IMR-90 (cell line): Measurements from ENCODE around the gene AGGF1. TPM values are rescaled to one million over a fixed set of nuclear protein-coding genes. Genes with fewer than 3 reads are reported as not detected.
A peak's percentile ranks its signal among the peaks of the same experiment; 100 is the strongest.

ENCODE experiments used
- ATAC-seq: fragments of 200-7000 bp; cut with Tn5 transposase; 2 replicates; pipeline ENCODE4 v1.9.1; 2020; ENCODE audit warnings: low read depth, mild to moderate bottlenecking, moderate library complexity
- BruUV-seq: library from RNA; stranded (reverse); fragments of 400-500 nt; replicated peaks from 2 replicates; lab custom pipeline; 2021; lab: Mats Ljungman, UMichigan
- CTCF ChIA-PET: fragments of 300-600 bp; formaldehyde crosslinking; extraction: SDS; loops from one replicate; lab custom pipeline; 2021; ENCODE audit warnings: antibody characterized with exemption; lab: Yijun Ruan, JAX
- POLR2A ChIA-PET: fragments of 300-600 bp; sonication (Branson Sonifier 250); formaldehyde crosslinking; loops from one replicate; lab custom pipeline; 2022; ENCODE audit warnings: antibody characterized with exemption; ENCODE audit not compliant: unreplicated experiment; lab: Charles Lee
- DNase-seq: peaks from one replicate; pipeline ENCODE4 v3.0.0; 2013
- H2AFZ ChIP-seq: replicated peaks from 2 replicates; pipeline ENCODE3; 2013; ENCODE audit warnings: low read length, mild to moderate bottlenecking; ENCODE audit not compliant: poor library complexity
- H2AK5ac ChIP-seq: 2 replicates; pipeline ENCODE4 v1.6.1; 2013; ENCODE audit warnings: low read depth, low read length, inconsistent platforms
- H2AK9ac ChIP-seq: replicated peaks from 2 replicates; pipeline ENCODE3; 2013; ENCODE audit warnings: mild to moderate bottlenecking, low read depth, low read length, moderate library complexity; ENCODE audit not compliant: poor library complexity
- H2BK120ac ChIP-seq: 2 replicates; pipeline ENCODE4 v1.6.1; 2013; ENCODE audit warnings: low read depth, low read length, inconsistent platforms
- H2BK15ac ChIP-seq: 3 replicates; pipeline ENCODE4 v1.6.1; 2013; ENCODE audit warnings: low read depth, low read length, inconsistent platforms
- H2BK20ac ChIP-seq: 2 replicates; pipeline ENCODE4 v1.6.1; 2013; ENCODE audit warnings: low read depth, mild to moderate bottlenecking, inconsistent platforms, low read length, moderate library complexity
- H2BK5ac ChIP-seq: 2 replicates; pipeline ENCODE4 v1.6.1; 2013; ENCODE audit warnings: mild to moderate bottlenecking, low read depth, low read length, inconsistent platforms; ENCODE audit not compliant: poor library complexity, severe bottlenecking
- H3K14ac ChIP-seq: replicated peaks from 2 replicates; pipeline ENCODE4 v1.6.1; 2013; ENCODE audit warnings: low read depth, low read length, inconsistent platforms
- H3K18ac ChIP-seq: 2 replicates; pipeline ENCODE4 v1.6.1; 2013; ENCODE audit warnings: low read depth, low read length, control low read depth
- H3K23ac ChIP-seq: 2 replicates; pipeline ENCODE4 v1.6.1; 2013; ENCODE audit warnings: low read depth, low read length, inconsistent platforms
- H3K27ac ChIP-seq: 2 replicates; pipeline ENCODE4 v1.5.1; 2013; ENCODE audit warnings: mild to moderate bottlenecking, control low read depth, low read length; ENCODE audit not compliant: insufficient read depth
- H3K27me3 ChIP-seq: 2 replicates; pipeline ENCODE4 v1.6.1; 2013; ENCODE audit warnings: low read length; ENCODE audit not compliant: control insufficient read depth, insufficient read depth
- H3K36me3 ChIP-seq: 2 replicates; pipeline ENCODE4 v1.6.1; 2013; ENCODE audit warnings: low read length, mixed read lengths; ENCODE audit not compliant: control insufficient read depth, insufficient read depth
- H3K4ac ChIP-seq: 2 replicates; pipeline ENCODE4 v1.6.1; 2013; ENCODE audit warnings: low read depth, low read length, inconsistent platforms
- H3K4me1 ChIP-seq: 2 replicates; pipeline ENCODE4 v1.6.1; 2013; ENCODE audit warnings: low read length, mixed read lengths; ENCODE audit not compliant: control insufficient read depth, insufficient read depth
- H3K4me2 ChIP-seq: 2 replicates; pipeline ENCODE4 v1.6.1; 2013; ENCODE audit warnings: low read depth, mild to moderate bottlenecking, control low read depth, low read length, moderate library complexity
- H3K4me3 ChIP-seq: 2 replicates; pipeline ENCODE4 v1.5.1; 2013; ENCODE audit warnings: low read depth, mild to moderate bottlenecking, control low read depth, low read length, moderate library complexity; ENCODE audit not compliant: insufficient read depth
- H3K56ac ChIP-seq: 2 replicates; pipeline ENCODE4 v1.6.1; 2013; ENCODE audit warnings: low read length, inconsistent platforms; ENCODE audit not compliant: insufficient read depth; ENCODE audit errors: extremely low read depth
- H3K79me1 ChIP-seq, 2 experiments: 2 replicates each; pipeline ENCODE4 v1.6.1; 2013; ENCODE audit warnings: low read length in 2 of 2, inconsistent platforms in 1 of 2, low read depth in 1 of 2
- H3K9ac ChIP-seq: 2 replicates; pipeline ENCODE4 v1.6.1; 2013; ENCODE audit warnings: low read depth, low read length, control low read depth
- H3K9me1 ChIP-seq: 2 replicates; pipeline ENCODE4 v1.6.1; 2013; ENCODE audit warnings: low read length, inconsistent platforms; ENCODE audit not compliant: insufficient read depth
- H3K9me3 ChIP-seq: 2 replicates; pipeline ENCODE4 v1.6.1; 2013; ENCODE audit warnings: low read length; ENCODE audit not compliant: control insufficient read depth, insufficient read depth
- H4K20me1 ChIP-seq: 2 replicates; pipeline ENCODE4 v1.6.1; 2013; ENCODE audit warnings: low read length, inconsistent platforms; ENCODE audit not compliant: insufficient read depth
- H4K5ac ChIP-seq: 2 replicates; pipeline ENCODE4 v1.6.1; 2013; ENCODE audit warnings: mild to moderate bottlenecking, low read depth, low read length, control low read depth
- H4K8ac ChIP-seq, 2 experiments: 2 replicates each; pipeline ENCODE4 v1.6.1; 2013; ENCODE audit warnings: low read depth in 2 of 2, low read length in 2 of 2, control low read depth in 1 of 2, inconsistent platforms in 1 of 2
- H4K91ac ChIP-seq: 2 replicates; pipeline ENCODE4 v1.6.1; 2013; ENCODE audit warnings: low read depth, low read length, inconsistent platforms; ENCODE audit not compliant: insufficient read depth
- BHLHE40 ChIP-seq: fragments of 150-350 bp; IDR thresholded peaks from 2 replicates; pipeline ENCODE4 v1.6.1; 2016; ENCODE audit warnings: mild to moderate bottlenecking, low read depth, low read length
- CEBPB ChIP-seq: IDR thresholded peaks from 2 replicates; pipeline ENCODE4 v1.6.1; 2012; ENCODE audit warnings: low read depth, low read length, improper control_type of control experiment
- CHD1 ChIP-seq: IDR thresholded peaks from 2 replicates; pipeline ENCODE4 v1.6.1; 2012; ENCODE audit warnings: low read depth, low read length, improper control_type of control experiment
- FOS ChIP-seq: fragments of 150-350 bp; IDR thresholded peaks from 2 replicates; pipeline ENCODE4 v1.6.1; 2016; ENCODE audit warnings: low read depth, low read length
- MAFK ChIP-seq: IDR thresholded peaks from 2 replicates; pipeline ENCODE4 v1.6.1; 2012; ENCODE audit warnings: low read depth, low read length, improper control_type of control experiment
- MAZ ChIP-seq: IDR thresholded peaks from 2 replicates; pipeline ENCODE4 v1.6.1; 2012; ENCODE audit warnings: low read depth, mild to moderate bottlenecking, low read length, improper control_type of control experiment, moderate library complexity, borderline replicate concordance
- NFE2L2 ChIP-seq: fragments of 150-350 bp; IDR thresholded peaks from 2 replicates; pipeline ENCODE4 v1.6.1; 2016; ENCODE audit warnings: low read depth, mild to moderate bottlenecking, low read length
- RAD21 ChIP-seq: IDR thresholded peaks from 2 replicates; pipeline ENCODE4 v1.6.1; 2012; ENCODE audit warnings: low read length, improper control_type of control experiment
- SMC3 ChIP-seq: fragments of 150-350 bp; IDR thresholded peaks from 2 replicates; pipeline ENCODE4 v1.6.1; 2016; ENCODE audit warnings: low read depth, mild to moderate bottlenecking, antibody characterized with exemption, low read length, moderate library complexity
- WGBS, 2 experiments: methylation state at CpG; one replicate each; pipeline versions ENCODE4 v1.1.5 to v1.1.7; 2013; ENCODE audit warnings: missing lambda C conversion rate in 2 of 2; ENCODE audit not compliant: insufficient read length in 1 of 2; ENCODE audit errors: extremely low coverage in 2 of 2; 5-methylcytosine and 5-hydroxymethylcytosine counted together
- dilution Hi-C: fragments of 300-500 bp; cut with HindIII; formaldehyde crosslinking; loops from one replicate; pipeline ENCODE4 v1.14.3; 2018; ENCODE audit warnings: low sequenced_read_pairs; ENCODE audit not compliant: unreplicated experiment
- in situ Hi-C: fragments of 300-500 bp; cut with MboI; formaldehyde crosslinking; loops from 3 replicates; pipeline ENCODE4 v1.14.3; 2019; ENCODE audit warnings: low sequenced_read_pairs, inconsistent platforms, mixed read lengths
- intact Hi-C: fragments of 100-400 bp; cut with micrococcal nuclease; formaldehyde crosslinking; loops from 2 replicates; pipeline ENCODE4 v1.10.0; 2022
- polyA plus RNA-seq, 3 experiments: library from polyadenylated mRNA; depleted of rRNA; stranded (reverse); fragments of >200 nt; gene quantifications; 2 replicates each; pipeline ENCODE4 v1.2.3, GENCODE V29; 2012; ENCODE audit warnings: low replicate concordance in 1 of 3
- total RNA-seq: library from RNA; depleted of rRNA; stranded (reverse); fragments of >200 nt; gene quantifications from 2 replicates; pipeline ENCODE4 v1.2.3, GENCODE V29; 2012
- TF ChIP-seq, protein P1 (sequence below): fragments of 150-350 bp; IDR thresholded peaks from 2 replicates; pipeline ENCODE4 v1.6.1; 2017; ENCODE audit warnings: mild to moderate bottlenecking, antibody characterized with exemption, low read length, low read depth
- TF ChIP-seq, protein P2 (sequence below): conservative IDR thresholded peaks from 2 replicates; pipeline ENCODE4 v1.5.1; 2012; ENCODE audit warnings: mild to moderate bottlenecking, low read depth, low read length, improper control_type of control experiment
- TF ChIP-seq, protein P3 (sequence below): fragments of 150-350 bp; IDR thresholded peaks from 2 replicates; pipeline ENCODE4 v1.6.1; 2016; ENCODE audit warnings: low read depth, mild to moderate bottlenecking, low read length, moderate library complexity, borderline replicate concordance

The AGGF1 gene
- total and polyA plus RNA-seq, 2 of the 4 experiments (the other 2 are of a cell fraction) = 7.3 to 8.4 TPM

DNA sequence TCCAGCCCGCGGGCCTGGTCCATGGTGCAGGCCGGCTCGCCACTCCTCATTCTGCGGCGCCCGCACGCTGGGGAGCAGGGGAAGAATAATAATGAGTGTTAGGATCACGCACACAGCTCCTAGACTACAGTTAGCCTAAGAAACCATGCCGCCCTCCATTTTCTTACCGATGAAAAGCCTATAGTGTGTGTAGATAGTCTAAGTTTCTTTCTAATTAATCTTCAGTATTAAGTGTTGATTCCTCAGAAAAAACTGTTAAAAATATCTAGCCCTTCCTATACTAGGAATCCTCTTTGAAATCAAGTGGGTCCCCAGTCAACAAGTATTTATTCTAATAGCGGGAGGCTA, 47.6 kb downstream of the AGGF1 start:
- Histone ChIP-seq H3K9ac (no peak overlapping the region), H3K79me1 (no peaks in the 10 kb centered on the region)

More for the DNA sequence above, 47.6 kb downstream of the AGGF1 start:
- Histone ChIP-seq H3K18ac (no peak overlapping the region), H3K36me3 (peaks cover 3% of the 10 kb centered on the region), H3K9me1 (peaks cover 5% of the 10 kb centered on the region; the same call in 1 of the 2 replicates), H2AFZ (peak overlapping the region; percentile 87), H2BK15ac (no peak overlapping the region), H2BK20ac (no peak overlapping the region), H3K4ac (no peak overlapping the region), H3K4me2 (peak overlapping the region; percentile 27; the same call in 1 of the 2 replicates), H2BK120ac (no peak overlapping the region), H3K56ac (no peak overlapping the region), H4K20me1 (no peaks in the 10 kb centered on the region), H3K27me3 (no peaks in the 10 kb centered on the region), H3K9me3 (no peaks in the 10 kb centered on the region), H3K4me1 (no peaks in the 10 kb centered on the region; the same call in 1 of the 2 replicates), H3K27ac (no peak overlapping the region), H2AK9ac (no peak overlapping the region), H3K14ac (no peak overlapping the region), H3K4me3 (peak overlapping the region; percentile 41; the same call in 1 of the 2 replicates), H2AK5ac (no peak overlapping the region), H2BK5ac (no peak overlapping the region), H4K5ac (no peak overlapping the region), H4K8ac (no peak overlapping the region), H3K23ac (no peak overlapping the region), H4K91ac (no peak overlapping the region)
- no TSS peak for BruUV-seq
- in situ Hi-C loops (no loop called here), dilution Hi-C loops (no loop called here), intact Hi-C loops (loop anchor here (1.0 kb wide), 1 partner anchor 210 kb away; no protein-coding TSS in a partner anchor)
- ChIA-PET CTCF (interaction anchor here (0.8 to 1.8 kb wide), 5 partner anchors 9 to 414 kb away, joined by 3 to 15 read pairs (median 4); partner anchors contain the start of genes WDR41 and ZBED3), POLR2A (no interaction called here)
- TF ChIP-seq SMC3 (no peak), CEBPB (no peak), CHD1 (no peak), MAZ (no peak), FOS (no peak), MAFK (no peak), BHLHE40 (no peak), NFE2L2 (no peak), RAD21 (no peak)
- TF ChIP-seq, protein P1, sequence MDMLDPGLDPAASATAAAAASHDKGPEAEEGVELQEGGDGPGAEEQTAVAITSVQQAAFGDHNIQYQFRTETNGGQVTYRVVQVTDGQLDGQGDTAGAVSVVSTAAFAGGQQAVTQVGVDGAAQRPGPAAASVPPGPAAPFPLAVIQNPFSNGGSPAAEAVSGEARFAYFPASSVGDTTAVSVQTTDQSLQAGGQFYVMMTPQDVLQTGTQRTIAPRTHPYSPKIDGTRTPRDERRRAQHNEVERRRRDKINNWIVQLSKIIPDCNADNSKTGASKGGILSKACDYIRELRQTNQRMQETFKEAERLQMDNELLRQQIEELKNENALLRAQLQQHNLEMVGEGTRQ = no peak
- TF ChIP-seq, protein P2, sequence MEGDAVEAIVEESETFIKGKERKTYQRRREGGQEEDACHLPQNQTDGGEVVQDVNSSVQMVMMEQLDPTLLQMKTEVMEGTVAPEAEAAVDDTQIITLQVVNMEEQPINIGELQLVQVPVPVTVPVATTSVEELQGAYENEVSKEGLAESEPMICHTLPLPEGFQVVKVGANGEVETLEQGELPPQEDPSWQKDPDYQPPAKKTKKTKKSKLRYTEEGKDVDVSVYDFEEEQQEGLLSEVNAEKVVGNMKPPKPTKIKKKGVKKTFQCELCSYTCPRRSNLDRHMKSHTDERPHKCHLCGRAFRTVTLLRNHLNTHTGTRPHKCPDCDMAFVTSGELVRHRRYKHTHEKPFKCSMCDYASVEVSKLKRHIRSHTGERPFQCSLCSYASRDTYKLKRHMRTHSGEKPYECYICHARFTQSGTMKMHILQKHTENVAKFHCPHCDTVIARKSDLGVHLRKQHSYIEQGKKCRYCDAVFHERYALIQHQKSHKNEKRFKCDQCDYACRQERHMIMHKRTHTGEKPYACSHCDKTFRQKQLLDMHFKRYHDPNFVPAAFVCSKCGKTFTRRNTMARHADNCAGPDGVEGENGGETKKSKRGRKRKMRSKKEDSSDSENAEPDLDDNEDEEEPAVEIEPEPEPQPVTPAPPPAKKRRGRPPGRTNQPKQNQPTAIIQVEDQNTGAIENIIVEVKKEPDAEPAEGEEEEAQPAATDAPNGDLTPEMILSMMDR = no peak
- TF ChIP-seq, protein P3, sequence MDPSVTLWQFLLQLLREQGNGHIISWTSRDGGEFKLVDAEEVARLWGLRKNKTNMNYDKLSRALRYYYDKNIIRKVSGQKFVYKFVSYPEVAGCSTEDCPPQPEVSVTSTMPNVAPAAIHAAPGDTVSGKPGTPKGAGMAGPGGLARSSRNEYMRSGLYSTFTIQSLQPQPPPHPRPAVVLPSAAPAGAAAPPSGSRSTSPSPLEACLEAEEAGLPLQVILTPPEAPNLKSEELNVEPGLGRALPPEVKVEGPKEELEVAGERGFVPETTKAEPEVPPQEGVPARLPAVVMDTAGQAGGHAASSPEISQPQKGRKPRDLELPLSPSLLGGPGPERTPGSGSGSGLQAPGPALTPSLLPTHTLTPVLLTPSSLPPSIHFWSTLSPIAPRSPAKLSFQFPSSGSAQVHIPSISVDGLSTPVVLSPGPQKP = no peak
- 100% methylated on average over 1 of the region's 12 CpGs; no CpG with 5 or more reads in 1 of the 2 experiments for WGBS, 2 experiments
- no peak for ATAC-seq
- no peak for DNase-seq
